ENCODE results near the gene DBNDD2. TPM values are rescaled to one million over a fixed set of nuclear protein-coding genes. Genes with fewer than 3 reads are reported as not detected.

Gene DBNDD2
- total RNA-seq, 1 experiment from 2014 or later, result 58.7 TPM

DNA sequence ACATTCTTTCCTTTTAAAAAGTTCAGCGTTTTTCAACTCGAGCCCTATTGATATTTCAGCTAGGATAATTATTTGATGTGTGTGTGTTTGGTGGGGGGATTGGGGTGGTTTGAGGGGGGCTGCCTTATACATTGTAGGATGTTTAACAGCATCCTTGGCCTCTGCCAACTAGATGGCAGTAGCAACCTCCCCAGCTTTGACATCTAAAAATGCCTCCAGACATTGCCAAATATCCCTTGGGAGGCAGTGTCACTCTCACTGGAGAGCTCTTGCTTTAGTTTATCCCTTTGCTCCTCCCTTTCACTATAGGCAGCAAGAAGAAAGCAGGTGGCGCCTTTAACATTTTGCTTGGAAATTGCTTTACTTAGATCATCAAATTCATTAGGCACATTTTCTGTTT is 15.4 kb upstream of the DBNDD2 start (continued):
- TF ChIP-seq ZNF232 (CRISPR knock-in tag; IDR thresholded peaks at IDR 0.05) (no peak), SOX15 (CRISPR knock-in tag; IDR thresholded peaks at IDR 0.05) (no peak), STAT6 (CRISPR knock-in tag; conservative IDR thresholded peaks at IDR 0.05; ENCODE audit: low read depth) (no peak), ZBTB43 (CRISPR knock-in tag; IDR thresholded peaks at IDR 0.05) (no peak)

- CTCF ChIA-PET, result interaction anchor here (1.1 to 1.4 kb wide), 2 partner anchors 21 to 56 kb away, joined by 4 to 8 read pairs; no protein-coding TSS in a partner anchor
- Mint-ChIP-seq H3K4me1 (no peaks in the 10 kb centered on the region), H3K27ac (no peak overlapping the region), H3K27me3 (ENCODE audit: low read depth) (no peaks in the 10 kb centered on the region), H3K36me3 (peaks cover 2% of the 10 kb centered on the region; the same call in 1 of the 2 replicates), H3K9me3 (peaks cover 16% of the 10 kb centered on the region), H3K4me3 (no peak overlapping the region)
- TF ChIP-seq MYBL2 (CRISPR knock-in tag; IDR thresholded peaks at IDR 0.05), result no peak
- no peak for TF ChIP-seq FOXK1 (CRISPR knock-in tag; IDR thresholded peaks at IDR 0.05)
- no peak for TF ChIP-seq ZMAT4 (CRISPR knock-in tag; IDR thresholded peaks at IDR 0.05)
- TF ChIP-seq, protein P1, sequence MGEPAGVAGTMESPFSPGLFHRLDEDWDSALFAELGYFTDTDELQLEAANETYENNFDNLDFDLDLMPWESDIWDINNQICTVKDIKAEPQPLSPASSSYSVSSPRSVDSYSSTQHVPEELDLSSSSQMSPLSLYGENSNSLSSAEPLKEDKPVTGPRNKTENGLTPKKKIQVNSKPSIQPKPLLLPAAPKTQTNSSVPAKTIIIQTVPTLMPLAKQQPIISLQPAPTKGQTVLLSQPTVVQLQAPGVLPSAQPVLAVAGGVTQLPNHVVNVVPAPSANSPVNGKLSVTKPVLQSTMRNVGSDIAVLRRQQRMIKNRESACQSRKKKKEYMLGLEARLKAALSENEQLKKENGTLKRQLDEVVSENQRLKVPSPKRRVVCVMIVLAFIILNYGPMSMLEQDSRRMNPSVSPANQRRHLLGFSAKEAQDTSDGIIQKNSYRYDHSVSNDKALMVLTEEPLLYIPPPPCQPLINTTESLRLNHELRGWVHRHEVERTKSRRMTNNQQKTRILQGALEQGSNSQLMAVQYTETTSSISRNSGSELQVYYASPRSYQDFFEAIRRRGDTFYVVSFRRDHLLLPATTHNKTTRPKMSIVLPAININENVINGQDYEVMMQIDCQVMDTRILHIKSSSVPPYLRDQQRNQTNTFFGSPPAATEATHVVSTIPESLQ (CRISPR knock-in tag; IDR thresholded peaks at IDR 0.05), result no peak
- TF ChIP-seq TCF7 (CRISPR knock-in tag; IDR thresholded peaks at IDR 0.05; ENCODE audit: low read depth), result no peak
- TF ChIP-seq GABPB1 (CRISPR knock-in tag; IDR thresholded peaks at IDR 0.05), result no peak
- TF ChIP-seq HMGA2 (CRISPR knock-in tag; IDR thresholded peaks at IDR 0.05), result no peak
- TF ChIP-seq, protein P2, sequence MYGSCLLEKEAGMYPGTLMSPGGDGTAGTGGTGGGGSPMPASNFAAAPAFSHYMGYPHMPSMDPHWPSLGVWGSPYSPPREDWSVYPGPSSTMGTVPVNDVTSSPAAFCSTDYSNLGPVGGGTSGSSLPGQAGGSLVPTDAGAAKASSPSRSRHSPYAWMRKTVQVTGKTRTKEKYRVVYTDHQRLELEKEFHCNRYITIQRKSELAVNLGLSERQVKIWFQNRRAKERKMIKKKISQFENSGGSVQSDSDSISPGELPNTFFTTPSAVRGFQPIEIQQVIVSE (CRISPR knock-in tag; IDR thresholded peaks at IDR 0.05; ENCODE audit: borderline replicate concordance), result no peak
- no peak for TF ChIP-seq ZNF317 (CRISPR knock-in tag; IDR thresholded peaks at IDR 0.05; ENCODE audit: borderline replicate concordance, low read depth)
- TF ChIP-seq, protein P3, sequence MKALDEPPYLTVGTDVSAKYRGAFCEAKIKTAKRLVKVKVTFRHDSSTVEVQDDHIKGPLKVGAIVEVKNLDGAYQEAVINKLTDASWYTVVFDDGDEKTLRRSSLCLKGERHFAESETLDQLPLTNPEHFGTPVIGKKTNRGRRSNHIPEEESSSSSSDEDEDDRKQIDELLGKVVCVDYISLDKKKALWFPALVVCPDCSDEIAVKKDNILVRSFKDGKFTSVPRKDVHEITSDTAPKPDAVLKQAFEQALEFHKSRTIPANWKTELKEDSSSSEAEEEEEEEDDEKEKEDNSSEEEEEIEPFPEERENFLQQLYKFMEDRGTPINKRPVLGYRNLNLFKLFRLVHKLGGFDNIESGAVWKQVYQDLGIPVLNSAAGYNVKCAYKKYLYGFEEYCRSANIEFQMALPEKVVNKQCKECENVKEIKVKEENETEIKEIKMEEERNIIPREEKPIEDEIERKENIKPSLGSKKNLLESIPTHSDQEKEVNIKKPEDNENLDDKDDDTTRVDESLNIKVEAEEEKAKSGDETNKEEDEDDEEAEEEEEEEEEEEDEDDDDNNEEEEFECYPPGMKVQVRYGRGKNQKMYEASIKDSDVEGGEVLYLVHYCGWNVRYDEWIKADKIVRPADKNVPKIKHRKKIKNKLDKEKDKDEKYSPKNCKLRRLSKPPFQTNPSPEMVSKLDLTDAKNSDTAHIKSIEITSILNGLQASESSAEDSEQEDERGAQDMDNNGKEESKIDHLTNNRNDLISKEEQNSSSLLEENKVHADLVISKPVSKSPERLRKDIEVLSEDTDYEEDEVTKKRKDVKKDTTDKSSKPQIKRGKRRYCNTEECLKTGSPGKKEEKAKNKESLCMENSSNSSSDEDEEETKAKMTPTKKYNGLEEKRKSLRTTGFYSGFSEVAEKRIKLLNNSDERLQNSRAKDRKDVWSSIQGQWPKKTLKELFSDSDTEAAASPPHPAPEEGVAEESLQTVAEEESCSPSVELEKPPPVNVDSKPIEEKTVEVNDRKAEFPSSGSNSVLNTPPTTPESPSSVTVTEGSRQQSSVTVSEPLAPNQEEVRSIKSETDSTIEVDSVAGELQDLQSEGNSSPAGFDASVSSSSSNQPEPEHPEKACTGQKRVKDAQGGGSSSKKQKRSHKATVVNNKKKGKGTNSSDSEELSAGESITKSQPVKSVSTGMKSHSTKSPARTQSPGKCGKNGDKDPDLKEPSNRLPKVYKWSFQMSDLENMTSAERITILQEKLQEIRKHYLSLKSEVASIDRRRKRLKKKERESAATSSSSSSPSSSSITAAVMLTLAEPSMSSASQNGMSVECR (CRISPR knock-in tag; IDR thresholded peaks at IDR 0.05; ENCODE audit: borderline replicate concordance), result no peak
- no peak for TF ChIP-seq SOX15 (CRISPR knock-in tag; IDR thresholded peaks at IDR 0.05)
- TF ChIP-seq OVOL2 (CRISPR knock-in tag; IDR thresholded peaks at IDR 0.05; ENCODE audit: borderline replicate concordance), result no peak
- no peak for TF ChIP-seq SMAD4 (CRISPR knock-in tag; IDR thresholded peaks at IDR 0.05)
- ATAC-seq (no peak), DNase-seq (ENCODE audit: low spot score) (no peak)
- POLR2A ChIA-PET, result no interaction called here
These were observed 13.6 kb upstream of the DBNDD2 start for GRCh38 chr20:45394221-45395113.
